Thyroid gland (tissue), 4 donors: ENCODE results near the gene SV2B.

Experiments
- CTCF ChIP-seq, 6 experiments: fragments of 200-600 bp in 3 of 6; fragments of 450-650 bp in 3 of 6; sonication (generic) in 3 of 6; IDR thresholded peaks; one replicate each; pipeline ENCODE4 v1.5.1; 2016 to 2019; ENCODE audit warnings: antibody characterized with exemption in 6 of 6, mild to moderate bottlenecking in 2 of 6, inconsistent platforms in 1 of 6, moderate library complexity in 1 of 6
- POLR2A ChIP-seq, 2 donors: fragments of 450-650 bp; IDR thresholded peaks; one replicate each; pipeline ENCODE4 v1.6.1; 2017; ENCODE audit warnings: antibody characterized with exemption in 2 of 2, mild to moderate bottlenecking in 2 of 2, moderate library complexity in 1 of 2

- peak in 5 of 6 experiments; percentile 20 to 53 (median 28) for TF ChIP-seq CTCF (IDR thresholded peaks at IDR 0.05)
- TF ChIP-seq POLR2A (IDR thresholded peaks at IDR 0.05), result no peak
Observed at GRCh38 chr15:91224755-91225380, 124.8 kb downstream of the SV2B start.
